K562 (cell line): Measurements from ENCODE around the gene IL25. TPM values are rescaled to one million over a fixed set of nuclear protein-coding genes. Genes with fewer than 3 reads are reported as not detected.

Source experiments
- ATAC-seq: fragments of 200-7000 bp; cut with Tn5 transposase; 3 replicates; pipeline ENCODE4 v1.9.1; 2020; ENCODE audit warnings: moderate library complexity
- BruUV-seq: library from RNA; stranded (reverse); fragments of 400-500 nt; replicated peaks from 2 replicates; lab custom pipeline; 2021; lab: Mats Ljungman, UMichigan
- CTCF ChIA-PET: fragments of 300-600 bp; formaldehyde crosslinking; extraction: SDS; loops from one replicate; lab custom pipeline; 2021; ENCODE audit warnings: low intra/inter-chr PET ratio; lab: Yijun Ruan, JAX
- POLR2A ChIA-PET: fragments of 300-600, 350-650 bp; sonication (Branson Sonifier 250); formaldehyde crosslinking; extraction: SDS; loops from one replicate; lab custom pipeline; 2021; ENCODE audit warnings: antibody characterized with exemption, inconsistent platforms; lab: Yijun Ruan, JAX
- DNase-seq, 4 experiments: peaks; one replicate each; pipeline versions ENCODE4 v3.0.0 to v3.0.0-alpha.2; 2011 to 2018; ENCODE audit warnings: low spot score in 3 of 4, mixed read lengths in 3 of 4; ENCODE audit errors: extremely low read depth in 1 of 4
- FAIRE-seq: peaks from 2 replicates; lab custom pipeline; 2011; peaks lifted over from hg19 to GRCh38; lab: Jason Lieb, UNC
- H2AFZ ChIP-seq: 2 replicates; pipeline ENCODE4 v1.6.0; 2011; ENCODE audit warnings: low read depth, low read length, control low read depth, inconsistent platforms
- H3K27ac ChIP-seq: fragments of 200-600 bp; 3 replicates; pipeline ENCODE4 v1.8.0; 2011; ENCODE audit warnings: low read depth, mild to moderate bottlenecking, control low read depth, inconsistent platforms, low read length, moderate library complexity, mixed read lengths; ENCODE audit errors: extremely low read depth
- H3K27me3 ChIP-seq, 2 experiments: fragments of 300-600 bp in 1 of 2; 2 replicates in 1 of 2; 3 replicates in 1 of 2; pipeline versions ENCODE4 v1.6.0 to v1.8.0; 2011; ENCODE audit warnings: inconsistent platforms in 2 of 2, low read length in 2 of 2, mild to moderate bottlenecking in 1 of 2, mixed read lengths in 1 of 2, moderate library complexity in 1 of 2; ENCODE audit not compliant: control insufficient read depth in 2 of 2, insufficient read depth in 2 of 2
- H3K36me3 ChIP-seq: fragments of 300-600 bp; 3 replicates; pipeline ENCODE4 v1.8.0; 2011; ENCODE audit warnings: mild to moderate bottlenecking, low read length, inconsistent platforms; ENCODE audit not compliant: control insufficient read depth, insufficient read depth
- H3K4me1 ChIP-seq, 2 experiments: fragments of 200-600 bp in 1 of 2; replicated peaks in 1 of 2; 2 replicates in 1 of 2; 3 replicates in 1 of 2; pipeline versions ENCODE4 v1.5.1 to v1.8.0; 2011; ENCODE audit warnings: inconsistent platforms in 2 of 2, low read length in 2 of 2, mild to moderate bottlenecking in 1 of 2, mixed read lengths in 1 of 2, moderate library complexity in 1 of 2; ENCODE audit not compliant: control insufficient read depth in 2 of 2, insufficient read depth in 2 of 2
- H3K4me2 ChIP-seq: 2 replicates; pipeline ENCODE4 v1.6.1; 2011; ENCODE audit warnings: low read length, control low read depth, inconsistent platforms, mixed read lengths; ENCODE audit not compliant: insufficient read depth
- H3K4me3 ChIP-seq: fragments of 200-600 bp; sonication (generic), shearing (Covaris generic); 2 replicates; pipeline ENCODE4 v1.5.1; 2016; ENCODE audit warnings: control low read depth, inconsistent platforms
- H3K79me2 ChIP-seq: fragments of 200-600 bp; 3 replicates; pipeline ENCODE4 v1.8.0; 2011; ENCODE audit warnings: low read length, inconsistent platforms; ENCODE audit not compliant: control insufficient read depth, insufficient read depth
- H3K9ac ChIP-seq, 2 experiments: 2 replicates each; pipeline versions ENCODE4 v1.6.0 to v1.6.1; 2011; ENCODE audit warnings: low read depth in 2 of 2, low read length in 2 of 2, control low read depth in 1 of 2, inconsistent platforms in 1 of 2, mild to moderate bottlenecking in 1 of 2, mixed read lengths in 1 of 2; ENCODE audit not compliant: insufficient read depth in 1 of 2
- H3K9me1 ChIP-seq: one replicate; pipeline ENCODE4 v1.6.0; 2011; ENCODE audit warnings: inconsistent platforms, mild to moderate bottlenecking, low read length, moderate library complexity; ENCODE audit not compliant: control insufficient read depth, insufficient read depth
- H3K9me3 ChIP-seq: replicated peaks from 2 replicates; pipeline ENCODE4 v1.5.1; 2011; ENCODE audit warnings: low read depth, low read length, inconsistent platforms; ENCODE audit not compliant: control insufficient read depth, insufficient read depth
- H4K20me1 ChIP-seq: replicated peaks from 2 replicates; pipeline ENCODE4 v1.6.1; 2011; ENCODE audit warnings: low read length, inconsistent platforms, mixed read lengths; ENCODE audit not compliant: control insufficient read depth, insufficient read depth
- SIN3B ChIP-seq: fragments of 450-650 bp; IDR thresholded peaks from 2 replicates; pipeline ENCODE4 v1.6.1; 2017; ENCODE audit warnings: low read depth, mild to moderate bottlenecking, moderate library complexity
- WGBS: fragments of 100-300 bp; shearing (Covaris generic); methylation state at CpG from one replicate; pipeline ENCODE4 v1.1.6; 2016; ENCODE audit warnings: low coverage, mixed read lengths; ENCODE audit not compliant: insufficient coverage; ENCODE audit errors: missing lambda C conversion rate; 5-methylcytosine and 5-hydroxymethylcytosine counted together
- in situ Hi-C: fragments of 300-500 bp; cut with MboI; formaldehyde crosslinking; loops from 4 replicates; pipeline ENCODE4 v1.15.0; 2018; ENCODE audit warnings: inconsistent platforms, mixed read lengths
- intact Hi-C: fragments of 100-400 bp; cut with micrococcal nuclease; formaldehyde crosslinking; loops from 2 replicates; pipeline ENCODE4 v1.14.2; 2022
- polyA plus RNA-seq, 8 experiments: library from polyadenylated mRNA; depleted of rRNA in 4 of 8; stranded (reverse) in 5 of 8; unstranded in 3 of 8; fragments of >200 nt; fragmentation: Nextera tagmentation in 2 of 8; fragmentation: Illumina TruSeq in 1 of 8; extraction: Ambion mirVana in 2 of 8; extraction: Trizol in 1 of 8; gene quantifications; 2 replicates each; pipeline versions ENCODE4 v1.2.1 to v1.2.3, GENCODE V29; 2011 to 2014; ENCODE audit warnings: inconsistent platforms in 1 of 8, missing spikeins in 1 of 8
- total RNA-seq, 7 experiments: library from RNA; depleted of rRNA in 6 of 7; stranded (reverse); fragments of >200 nt in 6 of 7; fragmentation: Illumina TruSeq in 2 of 7; extraction: Trizol in 2 of 7; gene quantifications; 2 replicates each; pipeline versions ENCODE4 v1.2.1 to v1.2.3, GENCODE V29; 2011 to 2021; ENCODE audit warnings: low replicate concordance in 1 of 7
- TF ChIP-seq, protein P1 (sequence below): sonication (generic); formaldehyde crosslinking; IDR thresholded peaks from 2 replicates; pipeline ENCODE4 v1.8.1; 2023; ENCODE audit warnings: mild to moderate bottlenecking, missing genetic modification reagents

Gene IL25
- total and polyA plus RNA-seq, 9 of the 15 experiments (the other 6 are each of a cell fraction or from before 2014, with no cell fraction given) = not detected

DNA sequence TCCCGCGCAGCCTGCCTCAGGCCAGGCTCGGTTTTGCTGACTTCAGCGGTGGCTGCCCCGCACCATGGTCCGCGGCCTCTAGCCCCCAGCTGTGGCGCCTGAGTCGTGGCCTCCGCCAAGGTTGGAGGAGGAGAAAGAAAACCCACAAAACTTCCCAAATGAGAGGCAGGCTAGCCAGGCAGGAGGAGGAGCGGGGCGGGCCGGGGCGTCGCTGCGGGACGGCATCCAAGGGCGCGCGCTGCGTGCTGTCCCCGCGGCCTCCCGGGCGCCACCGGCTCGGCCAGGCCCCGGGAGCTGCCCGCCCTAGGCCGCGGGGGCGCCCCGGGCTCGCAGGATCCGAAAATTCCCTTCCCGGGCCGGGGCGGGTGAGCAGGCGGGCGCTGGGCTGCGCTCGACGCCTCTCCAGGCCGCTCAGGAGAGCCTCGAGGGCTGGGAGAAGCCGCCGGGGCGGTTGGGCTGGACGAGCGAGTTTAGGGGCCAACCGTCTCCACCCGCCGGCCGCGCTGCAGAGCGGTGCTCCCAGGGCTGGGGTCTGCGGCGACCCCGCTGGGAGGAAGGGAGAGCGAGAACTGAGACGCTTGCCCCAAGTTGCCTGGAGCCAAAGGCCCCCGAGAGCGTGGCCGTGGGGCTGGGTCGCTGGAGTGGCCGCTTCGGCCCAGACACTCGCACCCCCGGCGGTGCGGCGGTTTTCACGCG, 7.4 kb upstream of the IL25 start, which contains the start of gene EFS:
TSS of gene EFS (minus strand) at position 137 of the 696 bp plus-strand sequence. CDS start 147 bp downstream, outside the sequence.
- Histone ChIP-seq H3K9me3 (no peaks in the 10 kb centered on the region), H4K20me1 (no peaks in the 10 kb centered on the region; the same call in 1 of the 2 replicates), H2AFZ (no peak within 1 kb of the TSS), H3K9ac (no peak within 1 kb of the TSS; a peak in 1 of 4 replicates), H3K4me1 (peaks cover 0 to 21% of the 10 kb centered on the region in 2 experiments; a peak in 2 of 5 replicates), H3K79me2 (no peaks in the 10 kb centered on the region), H3K27me3 (peaks cover 10 to 45% of the 10 kb centered on the region in 2 experiments; a peak in 4 of 5 replicates), H3K36me3 (no peaks in the 10 kb centered on the region), H3K27ac (no peak within 1 kb of the TSS), H3K4me2 (no peak within 1 kb of the TSS)
- ATAC-seq (no peak), DNase-seq (no peak), FAIRE-seq (no peak)
- ChIA-PET POLR2A (interaction anchor here (0.6 kb wide), 1 partner anchor 735 kb away, joined by 3 read pairs; no protein-coding TSS in a partner anchor), CTCF (interaction anchor here (0.7 kb wide), 1 partner anchor 101 kb away, joined by 3 read pairs; no protein-coding TSS in a partner anchor)
- in situ Hi-C loops (no loop called here), intact Hi-C loops (no loop called here)
- WGBS = 31% methylated on average over 7 of the region's 74 CpGs
- TF ChIP-seq, protein P1, sequence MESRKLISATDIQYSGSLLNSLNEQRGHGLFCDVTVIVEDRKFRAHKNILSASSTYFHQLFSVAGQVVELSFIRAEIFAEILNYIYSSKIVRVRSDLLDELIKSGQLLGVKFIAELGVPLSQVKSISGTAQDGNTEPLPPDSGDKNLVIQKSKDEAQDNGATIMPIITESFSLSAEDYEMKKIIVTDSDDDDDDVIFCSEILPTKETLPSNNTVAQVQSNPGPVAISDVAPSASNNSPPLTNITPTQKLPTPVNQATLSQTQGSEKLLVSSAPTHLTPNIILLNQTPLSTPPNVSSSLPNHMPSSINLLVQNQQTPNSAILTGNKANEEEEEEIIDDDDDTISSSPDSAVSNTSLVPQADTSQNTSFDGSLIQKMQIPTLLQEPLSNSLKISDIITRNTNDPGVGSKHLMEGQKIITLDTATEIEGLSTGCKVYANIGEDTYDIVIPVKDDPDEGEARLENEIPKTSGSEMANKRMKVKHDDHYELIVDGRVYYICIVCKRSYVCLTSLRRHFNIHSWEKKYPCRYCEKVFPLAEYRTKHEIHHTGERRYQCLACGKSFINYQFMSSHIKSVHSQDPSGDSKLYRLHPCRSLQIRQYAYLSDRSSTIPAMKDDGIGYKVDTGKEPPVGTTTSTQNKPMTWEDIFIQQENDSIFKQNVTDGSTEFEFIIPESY (CRISPR knock-in tag) = peak; percentile 22; the same call in 1 of the 2 replicates
- no peak for TF ChIP-seq SIN3B
- TF ChIP-seq, all 486 proteins: peak for 1
- H3K4me3 ChIP-seq = no peak within 1 kb of the TSS
- H3K9me1 ChIP-seq = no peaks in the 10 kb centered on the region
- no TSS peak for BruUV-seq
